ENCODE measurements around the gene SUMO2. TPM values are rescaled to one million over a fixed set of nuclear protein-coding genes. Genes with fewer than 3 reads are reported as not detected.

Gene SUMO2
- total and polyA plus RNA-seq, 2 of the 4 experiments (the other 2 are of a cell fraction), result 71.3 to 83.7 TPM

GRCh38 chr17:75225016-75225415 lies 42.3 kb upstream of the SUMO2 start:
- WGBS, 2 experiments (ENCODE audit: extremely low coverage in 2 of 2, insufficient read length in 1 of 2), result 100% methylated on average over 3 of the region's 14 CpGs; no CpG with 5 or more reads in 1 of the 2 experiments
- no peak overlapping the region for H4K5ac ChIP-seq (ENCODE audit: low read depth, low read length)
- no peaks in the 10 kb centered on the region for H3K9me3 ChIP-seq (ENCODE audit: control insufficient read depth, insufficient read depth, low read length)
- no peak for ATAC-seq (ENCODE audit: low read depth)
- no peak overlapping the region for H2AK5ac ChIP-seq (ENCODE audit: low read depth, low read length)
- H4K91ac ChIP-seq (ENCODE audit: insufficient read depth, low read depth, low read length), result no peak overlapping the region
- intact Hi-C loops (cut with micrococcal nuclease), result no loop called here
- no peak overlapping the region for H2AFZ ChIP-seq (replicated peaks; ENCODE audit: low read length, poor library complexity)
- H2BK20ac ChIP-seq (ENCODE audit: low read depth, low read length), result no peak overlapping the region
- no peak overlapping the region for H3K4me3 ChIP-seq (ENCODE audit: insufficient read depth, low read depth, low read length)
- H3K18ac ChIP-seq (ENCODE audit: low read depth, low read length), result no peak overlapping the region
- H3K23ac ChIP-seq (ENCODE audit: low read depth, low read length), result no peak overlapping the region
- peaks cover 45% of the 10 kb centered on the region for H3K36me3 ChIP-seq (ENCODE audit: control insufficient read depth, insufficient read depth, low read length)
- in situ Hi-C loops (cut with MboI; ENCODE audit: low sequenced_read_pairs), result no loop called here
- H2AK9ac ChIP-seq (replicated peaks; ENCODE audit: low read depth, low read length, poor library complexity), result no peak overlapping the region
- dilution Hi-C loops (cut with HindIII; ENCODE audit: low sequenced_read_pairs, unreplicated experiment), result no loop called here
- BruUV-seq (replicated peaks), result no TSS peak
- TF ChIP-seq NFE2L2 (IDR thresholded peaks at IDR 0.05; ENCODE audit: low read depth, low read length) (no peak), RAD21 (IDR thresholded peaks at IDR 0.05; ENCODE audit: low read length) (no peak), CTCF (conservative IDR thresholded peaks at IDR 0.05; ENCODE audit: low read depth, low read length) (no peak), MAFK (IDR thresholded peaks at IDR 0.05; ENCODE audit: low read depth, low read length) (no peak), SMC3 (IDR thresholded peaks at IDR 0.05; ENCODE audit: low read depth, low read length) (no peak), POLR2A (IDR thresholded peaks at IDR 0.05; ENCODE audit: low read depth, low read length) (no peak), RCOR1 (IDR thresholded peaks at IDR 0.05; ENCODE audit: insufficient replicate concordance, low read length) (no peak), USF2 (IDR thresholded peaks at IDR 0.05; ENCODE audit: low read depth, low read length) (no peak), FOS (IDR thresholded peaks at IDR 0.05; ENCODE audit: low read depth, low read length) (no peak), RFX5 (IDR thresholded peaks at IDR 0.05; ENCODE audit: low read depth, low read length) (no peak), MAZ (IDR thresholded peaks at IDR 0.05; ENCODE audit: borderline replicate concordance, low read depth, low read length) (no peak), CEBPB (IDR thresholded peaks at IDR 0.05; ENCODE audit: low read depth, low read length) (no peak), MXI1 (IDR thresholded peaks at IDR 0.05; ENCODE audit: borderline replicate concordance, low read depth, low read length) (no peak), BHLHE40 (IDR thresholded peaks at IDR 0.05; ENCODE audit: low read depth, low read length) (no peak), ELK1 (IDR thresholded peaks at IDR 0.05; ENCODE audit: borderline replicate concordance, low read depth, low read length) (no peak), CHD1 (IDR thresholded peaks at IDR 0.05; ENCODE audit: low read depth, low read length) (no peak)
- peaks cover 11 to 16% of the 10 kb centered on the region in 2 experiments; a peak in 2 of 4 replicates for H3K79me1 ChIP-seq (ENCODE audit: low read depth in 1 of 2, low read length in 2 of 2)
- H3K56ac ChIP-seq (ENCODE audit: extremely low read depth, insufficient read depth, low read length), result no peak overlapping the region
- no peaks in the 10 kb centered on the region for H3K27me3 ChIP-seq (ENCODE audit: control insufficient read depth, insufficient read depth, low read length)
- H3K4me2 ChIP-seq (ENCODE audit: low read depth, low read length), result no peak overlapping the region
- ChIA-PET POLR2A (ENCODE audit: unreplicated experiment) (no interaction called here), CTCF (no interaction called here)
- DNase-seq, result no peak
- no peak overlapping the region for H4K8ac ChIP-seq (ENCODE audit: low read depth in 2 of 2, low read length in 2 of 2)
- H2BK15ac ChIP-seq (ENCODE audit: low read depth, low read length), result no peak overlapping the region
- no peaks in the 10 kb centered on the region for H3K4me1 ChIP-seq (ENCODE audit: control insufficient read depth, insufficient read depth, low read length)
- no peak overlapping the region for H3K14ac ChIP-seq (replicated peaks; ENCODE audit: low read depth, low read length)
- H3K9ac ChIP-seq (ENCODE audit: low read depth, low read length), result no peak overlapping the region
- H3K4ac ChIP-seq (ENCODE audit: low read depth, low read length), result no peak overlapping the region
- H4K20me1 ChIP-seq (ENCODE audit: insufficient read depth, low read length), result no peaks in the 10 kb centered on the region
- no peak overlapping the region for H2BK120ac ChIP-seq (ENCODE audit: low read depth, low read length)
- no peaks in the 10 kb centered on the region for H3K9me1 ChIP-seq (ENCODE audit: insufficient read depth, low read length)
- no peak overlapping the region for H3K27ac ChIP-seq (ENCODE audit: insufficient read depth, low read length)
- no peak overlapping the region for H2BK5ac ChIP-seq (ENCODE audit: low read depth, low read length, poor library complexity, severe bottlenecking)

Data from IMR-90 (cell line).